Endothelial cell of hepatic sinusoid (primary cell): ENCODE data around the gene MIOX.

Experiments
- in situ Hi-C: cut with HindIII; loops from 2 replicates; pipeline ENCODE4 v1.10.0; 2017; ENCODE audit warnings: low sequenced_read_pairs

MIOX gene

GRCh38 chr22:50488886-50489285 lies 2.2 kb downstream of the MIOX start:
- in situ Hi-C loops, result loop anchor here (5.0 kb wide), 2 partner anchors 37 to 137 kb away; no protein-coding TSS in a partner anchor

- in situ Hi-C loops, result loop anchor here (5.0 kb wide), 2 partner anchors 37 to 137 kb away; no protein-coding TSS in a partner anchor
Measured at GRCh38 chr22:50489363-50490243, 2.9 kb downstream of the MIOX start.

GRCh38 chr22:50490531-50491308 lies 4.1 kb downstream of the MIOX start:
- in situ Hi-C loops, result no loop called here

GRCh38 chr22:50497093-50497492 lies 10.4 kb downstream of the MIOX start:
- in situ Hi-C loops, result loop anchor here (5.0 kb wide), 1 partner anchor 80 kb away; the partner anchor contains the start of gene CPT1B

GRCh38 chr22:50498322-50498890 lies 11.7 kb downstream of the MIOX start:
- in situ Hi-C loops, result loop anchor here (5.0 kb wide), 1 partner anchor 79 kb away; the partner anchor contains the start of gene CPT1B

- in situ Hi-C loops, result no loop called here
Measured at GRCh38 chr22:50500452-50500851, 13.8 kb downstream of the MIOX start.

GRCh38 chr22:50502096-50502495 lies 15.4 kb downstream of the MIOX start:
- in situ Hi-C loops, result no loop called here

GRCh38 chr22:50502628-50503474 lies 16.2 kb downstream of the MIOX start:
- in situ Hi-C loops, result no loop called here

- in situ Hi-C loops, result no loop called here
Measured at GRCh38 chr22:50503475-50504145, 17.0 kb downstream of the MIOX start.

- in situ Hi-C loops, result no loop called here
Measured at GRCh38 chr22:50504369-50505211, 17.9 kb downstream of the MIOX start.

GRCh38 chr22:50505276-50505775 lies 18.7 kb downstream of the MIOX start:
- in situ Hi-C loops, result no loop called here

GRCh38 chr22:50505776-50506610 lies 19.3 kb downstream of the MIOX start:
- in situ Hi-C loops, result no loop called here

GRCh38 chr22:50506611-50507420 lies 20.2 kb downstream of the MIOX start:
- in situ Hi-C loops, result no loop called here

- in situ Hi-C loops, result no loop called here
Measured at GRCh38 chr22:50507421-50507990, 20.8 kb downstream of the MIOX start, which contains the start of gene LMF2. Gene LMF2 (minus strand): TSS chr22:50507702. CDS start chr22:50507675, 27 bp downstream.

GRCh38 chr22:50507991-50508884 lies 21.6 kb downstream of the MIOX start, which contains the start of gene NCAPH2:
Gene NCAPH2 (plus strand): TSS chr22:50508224. CDS start chr22:50508338, 114 bp downstream.
- in situ Hi-C loops, result no loop called here
